Fibroblast of lung (primary cell): ENCODE results near the gene STXBP4. TPM values are rescaled to one million over a fixed set of nuclear protein-coding genes. Genes with fewer than 3 reads are reported as not detected.
A peak's percentile ranks its signal among the peaks of the same experiment; 100 is the strongest.

Source experiments
- DNase-seq, 2 donors: peaks; one replicate each; pipeline versions ENCODE4 v3.0.0 to v3.0.0-alpha.2; 2010; ENCODE audit warnings: low read depth in 2 of 2
- H2AFZ ChIP-seq: 2 replicates; pipeline ENCODE4 v1.5.1; 2012; ENCODE audit warnings: low read length, control low read depth, inconsistent platforms
- H3K27ac ChIP-seq: 2 replicates; pipeline ENCODE4 v1.5.1; 2011; ENCODE audit warnings: low read length, control low read depth; ENCODE audit not compliant: insufficient read depth
- H3K27me3 ChIP-seq: 2 replicates; pipeline ENCODE4 v1.5.1; 2011; ENCODE audit warnings: mild to moderate bottlenecking, low read length; ENCODE audit not compliant: control insufficient read depth, insufficient read depth
- H3K36me3 ChIP-seq: 2 replicates; pipeline ENCODE4 v1.5.1; 2011; ENCODE audit warnings: low read length; ENCODE audit not compliant: control insufficient read depth, insufficient read depth
- H3K4me1 ChIP-seq: 2 replicates; pipeline ENCODE4 v1.5.1; 2011; ENCODE audit warnings: low read length; ENCODE audit not compliant: control insufficient read depth, insufficient read depth; ENCODE audit errors: extremely low read depth
- H3K4me2 ChIP-seq: 2 replicates; pipeline ENCODE4 v1.5.1; 2011; ENCODE audit warnings: low read length, control low read depth; ENCODE audit not compliant: insufficient read depth; ENCODE audit errors: extremely low read depth
- H3K4me3 ChIP-seq, 4 experiments: fragments of 200-600 bp in 1 of 4; sonication (generic) in 1 of 4; replicated peaks in 1 of 4; 2 replicates each; pipeline ENCODE4 v1.5.1; 2011 to 2016; ENCODE audit warnings: low read length in 4 of 4, low read depth in 3 of 4, mild to moderate bottlenecking in 3 of 4, control low read depth in 2 of 4, inconsistent platforms in 1 of 4, mixed read lengths in 1 of 4; ENCODE audit not compliant: insufficient read depth in 1 of 4; ENCODE audit errors: control extremely low read depth in 1 of 4
- H3K79me2 ChIP-seq: 2 replicates; pipeline ENCODE4 v1.5.1; 2012; ENCODE audit warnings: mild to moderate bottlenecking, low read length, inconsistent platforms; ENCODE audit not compliant: control insufficient read depth, insufficient read depth
- H3K9ac ChIP-seq: 2 replicates; pipeline ENCODE4 v1.5.1; 2011; ENCODE audit warnings: mild to moderate bottlenecking, low read length, control low read depth; ENCODE audit not compliant: insufficient read depth
- H3K9me3 ChIP-seq: 2 replicates; pipeline ENCODE4 v1.5.1; 2012; ENCODE audit warnings: low read depth, low read length; ENCODE audit not compliant: control insufficient read depth, insufficient read depth
- H4K20me1 ChIP-seq: 2 replicates; pipeline ENCODE4 v1.5.1; 2011; ENCODE audit warnings: low read length; ENCODE audit not compliant: control insufficient read depth, insufficient read depth; ENCODE audit errors: extremely low read depth
- CTCF ChIP-seq, 2 donors: IDR thresholded peaks in 1 of 2; conservative IDR thresholded peaks in 1 of 2; 1 replicate in 1 of 2; 2 replicates in 1 of 2; pipeline ENCODE4 v1.5.1; 2011 to 2012; ENCODE audit warnings: low read length in 2 of 2, control low read depth in 1 of 2, inconsistent platforms in 1 of 2, low read depth in 1 of 2, mild to moderate bottlenecking in 1 of 2
- EZH2 ChIP-seq: IDR thresholded peaks from 2 replicates; pipeline ENCODE4 v1.5.1; 2012; ENCODE audit warnings: low read length, control low read depth, mild to moderate bottlenecking; ENCODE audit errors: missing control alignments
- polyA plus RNA-seq, 2 donors: library from polyadenylated mRNA; depleted of rRNA in 1 of 2; stranded (reverse) in 1 of 2; unstranded in 1 of 2; fragments of >200 nt; gene quantifications; 2 replicates each; pipeline ENCODE4 v1.2.1, GENCODE V29; 2011 to 2012; ENCODE audit warnings: missing spikeins in 1 of 2
- total RNA-seq: library from RNA; depleted of rRNA; stranded (reverse); fragments of >200 nt; gene quantifications from 2 replicates; pipeline ENCODE4 v1.2.1, GENCODE V29; 2014

STXBP4 gene
- total and polyA plus RNA-seq, 2 donors (not counting 1 experiment from before 2014, with no cell fraction given) = 5.6 to 9.8 TPM

GRCh38 chr17:54990118-54990517, 21.6 kb downstream of the STXBP4 start:
- H2AFZ ChIP-seq = no peak overlapping the region
- no peak overlapping the region for H3K4me3 ChIP-seq
- no peaks in the 10 kb centered on the region for H3K36me3 ChIP-seq
- no peak for TF ChIP-seq CTCF (conservative IDR thresholded peaks at IDR 0.05 in 1 of 2, IDR thresholded peaks at IDR 0.05 in 1 of 2; ENCODE audit: low read depth in 1 of 2, low read length in 2 of 2)
- no peak for TF ChIP-seq EZH2
- H3K27me3 ChIP-seq = no peaks in the 10 kb centered on the region
- H4K20me1 ChIP-seq = no peaks in the 10 kb centered on the region
- H3K79me2 ChIP-seq = no peaks in the 10 kb centered on the region
- H3K4me2 ChIP-seq = no peak overlapping the region
- H3K27ac ChIP-seq = no peak overlapping the region
- no peaks in the 10 kb centered on the region for H3K4me1 ChIP-seq
- no peak for DNase-seq
- H3K9me3 ChIP-seq = no peaks in the 10 kb centered on the region
- H3K9ac ChIP-seq = no peak overlapping the region

GRCh38 chr17:54991567-54991966, 23.0 kb downstream of the STXBP4 start:
- no peaks in the 10 kb centered on the region for H3K4me1 ChIP-seq
- TF ChIP-seq CTCF (conservative IDR thresholded peaks at IDR 0.05 in 1 of 2, IDR thresholded peaks at IDR 0.05 in 1 of 2; ENCODE audit: low read depth in 1 of 2, low read length in 2 of 2) (no peak), EZH2 (no peak)
- no peak overlapping the region for H3K4me2 ChIP-seq
- H4K20me1 ChIP-seq = no peaks in the 10 kb centered on the region
- no peaks in the 10 kb centered on the region for H3K79me2 ChIP-seq
- no peaks in the 10 kb centered on the region for H3K9me3 ChIP-seq
- no peak overlapping the region for H3K27ac ChIP-seq
- H3K9ac ChIP-seq = no peak overlapping the region
- no peaks in the 10 kb centered on the region for H3K36me3 ChIP-seq
- no peak overlapping the region for H2AFZ ChIP-seq
- H3K27me3 ChIP-seq = no peaks in the 10 kb centered on the region
- DNase-seq = no peak
- H3K4me3 ChIP-seq = no peak overlapping the region

- no peaks in the 10 kb centered on the region for H4K20me1 ChIP-seq
- no peak overlapping the region for H3K9ac ChIP-seq
- H3K4me2 ChIP-seq = no peak overlapping the region
- no peaks in the 10 kb centered on the region for H3K4me1 ChIP-seq
- no peaks in the 10 kb centered on the region for H3K27me3 ChIP-seq
- no peak overlapping the region for H3K27ac ChIP-seq
- H2AFZ ChIP-seq = no peak overlapping the region
- H3K79me2 ChIP-seq = no peaks in the 10 kb centered on the region
- H3K36me3 ChIP-seq = no peaks in the 10 kb centered on the region
- H3K9me3 ChIP-seq = no peaks in the 10 kb centered on the region
- TF ChIP-seq CTCF (conservative IDR thresholded peaks at IDR 0.05 in 1 of 2, IDR thresholded peaks at IDR 0.05 in 1 of 2; ENCODE audit: low read depth in 1 of 2, low read length in 2 of 2) (peak; percentile 53 to 55), EZH2 (no peak)
- peak; percentile 35 to 66 for DNase-seq
- no peak overlapping the region for H3K4me3 ChIP-seq
Observed at GRCh38 chr17:54992797-54993639, 24.5 kb downstream of the STXBP4 start.
